Fibroblast of pulmonary artery (primary cell): ENCODE data around the gene SETDB1.

Experiments used
- DNase-seq: peaks from one replicate; pipeline ENCODE4 v3.0.0-alpha.2; 2010; ENCODE audit warnings: low read depth
- H3K4me3 ChIP-seq: replicated peaks from 2 replicates; pipeline ENCODE4 v1.5.1; 2011; ENCODE audit warnings: low read depth, mild to moderate bottlenecking, control low read depth, low read length, moderate library complexity
- CTCF ChIP-seq: IDR thresholded peaks from 2 replicates; pipeline ENCODE4 v1.5.1; 2011; ENCODE audit warnings: mild to moderate bottlenecking, control low read depth, low read length, inconsistent platforms; ENCODE audit errors: missing control alignments

The SETDB1 gene

GRCh38 chr1:150906813-150907212 lies 19.4 kb upstream of the SETDB1 start:
- TF ChIP-seq CTCF = no peak
- DNase-seq = no peak
- no peak overlapping the region for H3K4me3 ChIP-seq

DNA sequence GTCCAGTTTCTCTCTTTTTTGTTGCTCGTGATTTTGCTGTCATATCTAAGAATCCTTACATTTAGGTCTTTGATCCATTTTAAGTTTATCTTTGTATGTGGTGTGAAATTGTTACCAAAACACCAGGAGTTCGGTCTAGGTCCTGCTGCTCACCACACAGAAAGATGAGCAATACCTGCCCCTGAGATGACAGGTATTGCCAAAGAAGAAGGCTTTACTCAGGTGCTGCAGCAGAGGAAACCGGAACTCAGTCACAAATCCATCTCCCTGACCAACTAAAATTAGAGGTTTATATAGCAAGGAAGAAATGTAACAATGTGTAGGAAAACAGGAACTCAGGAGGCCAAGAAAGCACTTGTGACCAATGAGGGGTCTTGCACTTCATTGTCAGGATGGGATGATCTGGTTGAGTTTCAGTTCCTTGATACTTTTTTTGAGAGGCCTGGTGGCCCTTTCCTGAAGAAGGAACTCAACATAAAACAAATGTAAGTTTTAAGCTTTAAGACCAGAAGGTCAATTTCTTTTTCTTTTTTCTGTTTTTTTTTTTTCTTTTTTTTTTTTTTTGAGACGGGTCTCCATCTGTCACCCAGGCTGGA lies 16.5 kb upstream of the SETDB1 start:
- no peak for TF ChIP-seq CTCF
- H3K4me3 ChIP-seq = no peak overlapping the region

GRCh38 chr1:150912623-150913022 lies 13.5 kb upstream of the SETDB1 start:
- no peak for TF ChIP-seq CTCF
- DNase-seq = no peak
- no peak overlapping the region for H3K4me3 ChIP-seq

More for the DNA sequence above, 16.5 kb upstream of the SETDB1 start:
- no peak for DNase-seq

GRCh38 chr1:150917387-150917786 lies 8.8 kb upstream of the SETDB1 start:
- DNase-seq = no peak
- no peak overlapping the region for H3K4me3 ChIP-seq
- TF ChIP-seq CTCF = no peak

DNA sequence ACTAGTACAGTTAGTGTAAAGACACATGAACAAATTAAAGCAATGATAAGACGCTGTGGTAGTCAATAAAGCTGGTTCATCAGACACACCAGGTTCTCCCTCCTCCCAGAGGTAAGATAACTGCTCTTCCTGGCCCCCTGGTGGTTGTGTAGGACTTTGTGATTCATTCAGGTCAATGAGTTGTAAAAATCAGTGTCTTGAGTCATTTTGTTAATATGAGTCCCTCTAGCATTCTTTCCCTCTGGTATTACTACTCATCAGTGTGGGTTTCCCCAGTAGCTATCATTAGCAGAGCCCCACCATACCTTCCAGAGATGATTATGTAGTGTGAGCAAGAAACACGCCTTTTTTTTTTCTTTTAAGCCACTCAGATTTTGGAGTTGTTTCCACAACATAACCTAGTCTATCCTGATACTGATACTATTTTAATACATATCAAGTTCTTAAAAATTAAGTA lies 3.6 kb upstream of the SETDB1 start:
- peak; percentile 86 for DNase-seq
- peak; percentile 88 for TF ChIP-seq CTCF
- H3K4me3 ChIP-seq = no peak overlapping the region

- H3K4me3 ChIP-seq = no peak overlapping the region
- no peak for DNase-seq
- TF ChIP-seq CTCF = no peak
Observed at GRCh38 chr1:150925080-150925479, 1.1 kb upstream of the SETDB1 start.

DNA sequence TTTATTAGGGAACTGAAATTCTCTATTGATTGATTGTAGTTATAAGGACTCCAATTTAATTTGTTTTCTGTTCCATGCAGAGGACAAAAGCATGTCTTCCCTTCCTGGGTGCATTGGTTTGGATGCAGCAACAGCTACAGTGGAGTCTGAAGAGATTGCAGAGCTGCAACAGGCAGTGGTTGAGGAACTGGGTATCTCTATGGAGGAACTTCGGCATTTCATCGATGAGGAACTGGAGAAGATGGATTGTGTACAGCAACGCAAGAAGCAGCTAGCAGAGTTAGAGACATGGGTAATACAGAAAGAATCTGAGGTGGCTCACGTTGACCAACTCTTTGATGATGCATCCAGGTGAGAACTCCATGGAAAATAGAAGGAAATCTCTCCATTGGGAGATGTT lies 1.5 kb downstream of the SETDB1 start:
- no peak for TF ChIP-seq CTCF
- no peak for DNase-seq
- H3K4me3 ChIP-seq = no peak overlapping the region
